ENCODE results near the gene MTHFSD. TPM values are rescaled to one million over a fixed set of nuclear protein-coding genes. Genes with fewer than 3 reads are reported as not detected.

The MTHFSD gene
- total and polyA plus RNA-seq, 2 of the 8 experiments (the other 6 are each of a cell fraction or from before 2014, with no cell fraction given) = 7.1 to 9.8 TPM

DNA sequence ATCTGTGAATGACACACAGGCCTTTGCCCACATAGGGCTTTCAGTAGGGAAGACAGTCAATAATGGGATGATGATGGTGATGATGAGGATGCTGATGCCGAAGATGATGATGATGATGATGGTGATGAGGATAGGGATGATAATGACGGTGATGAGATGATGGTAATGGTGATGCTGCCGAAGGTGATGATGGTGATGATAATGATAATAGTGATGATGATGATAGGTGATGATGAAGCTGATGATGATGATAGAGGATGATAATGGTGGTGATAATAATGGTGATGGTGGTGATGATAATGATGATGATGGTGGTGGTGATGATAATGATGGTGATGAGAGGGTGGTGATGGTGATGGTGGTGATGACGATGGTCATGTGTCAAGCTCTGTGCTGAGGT is 36.2 kb upstream of the MTHFSD start:
- peaks cover 0 to 3% (median 0%) of the 10 kb centered on the region in 4 experiments; a peak in 3 of 7 replicates for H3K27me3 ChIP-seq (replicated peaks in 1 of 4; ENCODE audit: control insufficient read depth in 3 of 4, extremely low read depth in 1 of 4, insufficient read depth in 3 of 4, low read length in 3 of 4)
- no peak overlapping the region for H2BK5ac ChIP-seq (ENCODE audit: low read depth, low read length)
- no peak overlapping the region for H3K27ac ChIP-seq (ENCODE audit: low read depth, low read length)
- peaks cover 0 to 8% of the 10 kb centered on the region in 2 experiments for H4K20me1 ChIP-seq (replicated peaks in 1 of 2; ENCODE audit: control insufficient read depth in 1 of 2, insufficient read depth in 2 of 2, low read length in 2 of 2)
- no peak overlapping the region for H3K56ac ChIP-seq (replicated peaks; ENCODE audit: insufficient read length, low read depth, low read length)
- H3K18ac ChIP-seq (ENCODE audit: extremely low read depth, low read length) = no peak overlapping the region
- H2BK20ac ChIP-seq (ENCODE audit: low read length) = no peak overlapping the region
- H4K91ac ChIP-seq (replicated peaks; ENCODE audit: insufficient read length, low read length) = no peak overlapping the region
- H3K4me2 ChIP-seq (ENCODE audit: insufficient read depth in 1 of 2, low read depth in 2 of 2, low read length in 2 of 2) = no peak overlapping the region
- H4K8ac ChIP-seq (ENCODE audit: extremely low read depth, insufficient read depth, low read length) = no peak overlapping the region
- no peak for TF ChIP-seq SAP30 (IDR thresholded peaks at IDR 0.05; ENCODE audit: insufficient read depth, insufficient replicate concordance, low read length)
- TF ChIP-seq EP300 (IDR thresholded peaks at IDR 0.05; ENCODE audit: borderline replicate concordance in 1 of 2, low read depth in 2 of 2, low read length in 2 of 2) = no peak
- TF ChIP-seq KDM1A (IDR thresholded peaks at IDR 0.05; ENCODE audit: borderline replicate concordance, low read length) = no peak
- no peak for TF ChIP-seq RBBP5 (IDR thresholded peaks at IDR 0.05; ENCODE audit: borderline replicate concordance, low read depth, low read length)
- no peak for TF ChIP-seq POLR2AphosphoS5 (IDR thresholded peaks at IDR 0.05; ENCODE audit: low read depth, low read length)
- TF ChIP-seq EGR1 (IDR thresholded peaks at IDR 0.05; ENCODE audit: borderline replicate concordance, low read depth, low read length) = no peak
- TF ChIP-seq TBP (IDR thresholded peaks at IDR 0.05; ENCODE audit: low read depth, low read length) = no peak
- H3K23me2 ChIP-seq (ENCODE audit: low read depth, low read length) = peaks cover 17% of the 10 kb centered on the region; the same call in 1 of the 2 replicates
- DNase-seq (ENCODE audit: low read depth in 1 of 2, low spot score in 2 of 2) = no peak
- WGBS, 2 experiments (ENCODE audit: extremely low coverage in 1 of 2, insufficient coverage in 1 of 2, insufficient read length in 1 of 2, insufficient replicate concordance in 2 of 2, low coverage in 1 of 2, low lambda C conversion rate in 2 of 2, missing lambda C conversion rate in 1 of 2) = 89% methylated on average over 4 of the region's 4 CpGs; no CpG with 5 or more reads in 1 of the 2 experiments
- no peak overlapping the region for H2AFZ ChIP-seq (ENCODE audit: low read length)
- no peak for FAIRE-seq
- ChIA-PET POLR2A (ENCODE audit: partially characterized antibody) (no interaction called here), CTCF (ENCODE audit: partially characterized antibody) (interaction anchor here (0.6 to 1.4 kb wide), 2 partner anchors 27 to 328 kb away, joined by 3 to 6 read pairs; no protein-coding TSS in a partner anchor)
- H3K23ac ChIP-seq (ENCODE audit: insufficient read length) = no peak overlapping the region
- H3K4me1 ChIP-seq (replicated peaks in 1 of 4; ENCODE audit: control insufficient read depth in 3 of 4, insufficient read depth in 4 of 4, low read length in 3 of 4) = no peaks in the 10 kb centered on the region; a peak in 1 of 7 replicates
- H3K14ac ChIP-seq (ENCODE audit: insufficient read length) = no peak overlapping the region
- no peak overlapping the region for H2BK15ac ChIP-seq (ENCODE audit: low read length)
- no peaks in the 10 kb centered on the region for H3K9me3 ChIP-seq (ENCODE audit: insufficient read depth in 2 of 2, low read depth in 1 of 2, low read length in 1 of 2)
- H3K79me1 ChIP-seq (ENCODE audit: low read depth, low read length) = no peaks in the 10 kb centered on the region
- no peaks in the 10 kb centered on the region for H3K36me3 ChIP-seq (ENCODE audit: control insufficient read depth in 2 of 4, insufficient read depth in 4 of 4, low read length in 3 of 4)
- H3K4me3 ChIP-seq (ENCODE audit: extremely low read depth in 1 of 4, insufficient read depth in 2 of 4, low read depth in 3 of 4, low read length in 4 of 4) = no peak overlapping the region
- H4K5ac ChIP-seq (ENCODE audit: insufficient read length, low read depth, low read length) = no peak overlapping the region
- no peak overlapping the region for H3K4ac ChIP-seq (replicated peaks; ENCODE audit: insufficient read length, low read depth, low read length)
- H3K9ac ChIP-seq (replicated peaks in 1 of 4; ENCODE audit: extremely low read depth in 1 of 4, low read depth in 3 of 4, low read length in 3 of 4) = no peak overlapping the region
- H2BK12ac ChIP-seq (ENCODE audit: low read depth, low read length) = no peak overlapping the region
- no peaks in the 10 kb centered on the region for H3K79me2 ChIP-seq (ENCODE audit: control insufficient read depth in 1 of 2, insufficient read depth in 2 of 2, low read length in 2 of 2)
- no peak overlapping the region for H2AK5ac ChIP-seq (ENCODE audit: low read depth, low read length)
- H2BK120ac ChIP-seq (replicated peaks; ENCODE audit: low read depth, low read length) = no peak overlapping the region

All from H1 (cell line).